KOPT-K1 (cell line): ENCODE results near the gene CYTH1.
A peak's percentile ranks its signal among the peaks of the same experiment; 100 is the strongest.

Experiments
- H3K27ac ChIP-seq: fragments of 200-600 bp; sonication (generic); 2 replicates; pipeline ENCODE4 v1.5.1; 2016; ENCODE audit warnings: antibody characterized with exemption, mild to moderate bottlenecking, low read depth, low read length; ENCODE audit not compliant: poor library complexity, severe bottlenecking
- H3K36me3 ChIP-seq: fragments of 200-600 bp; sonication (generic); 2 replicates; pipeline ENCODE4 v1.5.1; 2017; ENCODE audit warnings: antibody characterized with exemption, mild to moderate bottlenecking, low read length, moderate library complexity; ENCODE audit not compliant: insufficient read depth
- H3K9me3 ChIP-seq: fragments of 200-600 bp; sonication (generic); 2 replicates; pipeline ENCODE4 v1.5.1; 2017; ENCODE audit warnings: antibody characterized with exemption, low read length, mild to moderate bottlenecking; ENCODE audit not compliant: insufficient read depth, poor library complexity, severe bottlenecking

CYTH1 gene

DNA sequence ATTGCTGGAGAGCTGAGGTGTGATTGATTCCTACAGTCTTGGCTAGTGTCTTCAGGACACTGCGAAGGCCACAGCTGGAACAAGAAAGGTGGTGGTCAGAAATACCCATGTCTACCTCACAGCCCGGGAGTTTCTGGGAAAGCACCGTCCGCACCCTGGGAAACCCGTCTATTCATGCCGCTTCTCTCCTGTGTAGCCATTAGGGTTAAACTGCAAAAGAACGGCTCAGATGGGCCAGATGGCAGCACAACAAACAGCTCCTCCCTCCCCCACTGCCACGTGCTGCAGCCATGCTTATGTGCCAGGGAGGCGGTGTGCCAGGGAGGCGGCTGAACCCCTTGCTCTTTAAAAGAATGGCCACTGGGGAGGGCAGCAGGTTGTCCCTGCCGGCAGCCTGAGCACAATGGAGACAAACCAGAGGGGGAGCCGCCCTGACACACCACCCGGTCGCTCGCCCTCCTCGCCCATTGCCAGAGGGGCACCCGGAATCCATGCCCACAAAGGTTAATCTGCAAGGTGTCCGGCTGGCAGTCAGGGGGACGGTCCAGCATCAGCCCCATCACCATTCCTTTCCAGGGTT is 65.2 kb downstream of the CYTH1 start:
- H3K27ac ChIP-seq = peak overlapping the region; percentile 91

GRCh38 chr17:78716292-78716691 is 65.8 kb downstream of the CYTH1 start:
- Histone ChIP-seq H3K27ac (peak overlapping the region; percentile 91), H3K36me3 (no peaks in the 10 kb centered on the region), H3K9me3 (no peaks in the 10 kb centered on the region)

More for the DNA sequence above, 65.2 kb downstream of the CYTH1 start:
- no peaks in the 10 kb centered on the region for H3K9me3 ChIP-seq
- no peaks in the 10 kb centered on the region for H3K36me3 ChIP-seq

DNA sequence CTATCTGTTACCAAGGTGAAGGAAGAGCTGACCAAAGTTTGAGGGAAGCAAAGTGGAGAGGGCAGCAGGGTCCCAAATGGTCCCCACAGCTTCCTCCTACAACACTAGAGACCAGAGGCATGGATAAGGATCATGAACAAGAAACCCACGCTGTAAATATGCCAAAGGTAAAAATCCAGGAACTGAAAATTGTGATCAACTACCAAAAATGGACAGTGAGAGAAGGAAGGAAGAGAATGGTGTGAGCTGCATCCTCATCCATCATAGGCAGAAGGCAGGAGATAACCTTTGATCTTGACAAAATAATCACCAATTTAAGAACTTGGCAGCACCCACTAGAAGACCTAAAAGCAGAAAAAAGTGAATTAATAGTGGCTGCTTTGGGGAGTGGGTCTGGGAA is 66.2 kb downstream of the CYTH1 start:
- Histone ChIP-seq H3K9me3 (no peaks in the 10 kb centered on the region), H3K27ac (peak overlapping the region; percentile 91), H3K36me3 (no peaks in the 10 kb centered on the region)

DNA sequence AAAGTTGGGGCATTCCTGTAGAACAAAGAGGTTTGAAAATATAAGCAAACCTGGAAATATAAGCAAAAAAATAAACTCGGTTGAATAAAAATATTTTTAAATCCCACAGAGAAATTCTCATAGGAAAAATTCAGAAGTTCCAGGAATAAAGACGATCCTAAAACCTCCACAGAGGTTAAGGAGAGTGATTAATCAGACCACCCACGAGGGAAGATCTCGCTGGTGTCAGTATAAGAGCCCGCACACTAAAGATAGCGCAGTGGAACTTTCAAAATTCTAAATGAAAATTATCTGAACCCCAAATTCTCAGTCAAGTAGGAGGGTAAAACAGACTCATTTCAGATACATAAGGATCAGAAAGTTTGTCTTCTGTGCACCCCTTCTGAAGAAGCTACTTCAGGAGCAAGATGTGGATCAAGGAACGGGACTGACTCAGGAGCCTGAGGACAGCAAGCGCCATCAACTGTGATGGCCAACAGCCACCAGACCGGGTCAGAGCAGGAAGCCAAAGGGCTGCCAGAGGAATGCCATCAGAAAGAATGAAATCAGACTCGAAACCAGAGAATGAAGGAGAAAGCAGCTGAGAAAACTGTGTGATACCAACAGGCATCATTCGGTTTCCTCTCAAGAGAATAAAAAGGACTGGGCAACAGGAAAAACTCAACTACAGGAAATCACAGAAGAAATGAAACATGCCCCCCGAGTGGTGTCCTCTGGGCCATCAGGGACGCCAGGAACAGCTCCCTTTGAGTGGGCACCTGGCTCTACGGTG is 66.9 kb downstream of the CYTH1 start:
- H3K27ac ChIP-seq = peak overlapping the region; percentile 91
- no peaks in the 10 kb centered on the region for H3K36me3 ChIP-seq
- H3K9me3 ChIP-seq = no peaks in the 10 kb centered on the region

GRCh38 chr17:78714534-78714933 is 67.5 kb downstream of the CYTH1 start:
- Histone ChIP-seq H3K36me3 (no peaks in the 10 kb centered on the region), H3K27ac (peak overlapping the region; percentile 91), H3K9me3 (no peaks in the 10 kb centered on the region)

DNA sequence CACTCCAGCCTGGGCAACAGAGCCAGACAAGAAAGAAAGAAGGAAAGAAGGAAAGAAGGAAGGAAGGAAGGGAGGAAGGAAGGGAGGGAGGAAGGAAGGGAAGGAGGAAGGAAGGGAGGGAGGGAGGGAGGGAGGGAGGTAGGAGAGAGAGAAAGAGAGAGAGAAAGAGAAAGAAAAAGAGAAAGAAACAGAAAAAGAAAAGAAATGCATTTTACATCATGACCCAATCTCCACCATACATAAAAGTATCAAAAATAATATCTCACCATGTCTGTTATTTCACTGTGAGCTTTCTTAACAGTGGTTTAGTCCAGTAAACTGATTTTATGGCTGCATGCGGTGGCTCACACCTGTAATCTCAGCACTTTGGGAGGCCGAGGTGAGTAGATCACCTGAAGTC is 70.0 kb downstream of the CYTH1 start:
- H3K36me3 ChIP-seq = peaks cover 14% of the 10 kb centered on the region
- H3K27ac ChIP-seq = peak overlapping the region; percentile 42
- no peaks in the 10 kb centered on the region for H3K9me3 ChIP-seq

DNA sequence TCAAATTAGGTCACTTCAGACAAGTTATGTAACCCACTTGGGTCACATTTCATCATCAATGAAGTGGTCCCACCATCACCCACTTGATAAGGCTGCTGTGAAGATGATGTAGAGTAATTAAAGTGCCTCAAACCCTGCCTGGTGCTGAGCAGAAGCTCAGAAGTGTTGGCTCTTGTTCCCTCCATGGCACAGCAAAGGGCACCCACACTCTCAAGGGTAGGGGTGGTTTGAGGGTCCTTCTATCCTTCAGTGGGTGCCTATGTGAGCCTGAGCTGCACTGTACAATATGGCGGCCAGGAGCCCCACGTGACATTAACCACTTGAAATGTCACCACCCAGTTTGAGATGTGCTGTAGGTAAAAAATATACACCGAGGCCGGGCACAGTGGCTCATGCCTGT is 71.5 kb downstream of the CYTH1 start:
- H3K9me3 ChIP-seq = no peaks in the 10 kb centered on the region
- peaks cover 29% of the 10 kb centered on the region for H3K36me3 ChIP-seq
- H3K27ac ChIP-seq = peak overlapping the region; percentile 93

- H3K27ac ChIP-seq = peak overlapping the region; percentile 93
- H3K36me3 ChIP-seq = peaks cover 37% of the 10 kb centered on the region
- no peaks in the 10 kb centered on the region for H3K9me3 ChIP-seq
Measured at GRCh38 chr17:78709751-78710181, 72.3 kb downstream of the CYTH1 start.

DNA sequence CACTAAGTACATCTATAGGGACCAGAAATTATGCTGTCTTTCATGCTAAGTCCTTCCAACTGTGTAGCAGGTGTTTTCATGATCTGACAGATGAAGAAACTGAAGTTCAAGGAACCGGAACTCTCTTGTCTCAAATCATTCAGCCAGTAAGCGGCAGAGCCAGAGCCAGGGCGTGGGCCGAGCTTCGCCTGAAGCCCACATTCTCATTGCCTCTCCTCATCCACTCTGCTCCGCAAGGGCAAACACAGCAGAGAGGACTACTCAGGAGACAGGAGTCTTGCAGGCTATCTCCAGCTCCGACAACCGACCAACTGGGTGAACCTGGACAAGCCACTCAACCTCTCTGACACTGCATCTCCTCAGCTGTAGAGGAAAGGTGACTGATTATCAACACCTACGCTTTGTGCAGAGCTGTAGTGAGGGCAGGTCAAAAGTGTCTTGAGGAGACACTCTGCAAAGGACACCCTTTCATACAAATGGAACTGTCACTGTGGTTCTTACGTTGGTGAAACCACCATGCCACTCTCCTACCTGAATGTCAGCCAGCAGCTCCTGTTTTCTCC is 72.9 kb downstream of the CYTH1 start:
- H3K9me3 ChIP-seq = no peaks in the 10 kb centered on the region
- peak overlapping the region; percentile 93 for H3K27ac ChIP-seq
- peaks cover 43% of the 10 kb centered on the region for H3K36me3 ChIP-seq

- H3K9me3 ChIP-seq = no peaks in the 10 kb centered on the region
- H3K27ac ChIP-seq = peak overlapping the region; percentile 93
- H3K36me3 ChIP-seq = peaks cover 49% of the 10 kb centered on the region
Measured at GRCh38 chr17:78708510-78708973, 73.5 kb downstream of the CYTH1 start.

DNA sequence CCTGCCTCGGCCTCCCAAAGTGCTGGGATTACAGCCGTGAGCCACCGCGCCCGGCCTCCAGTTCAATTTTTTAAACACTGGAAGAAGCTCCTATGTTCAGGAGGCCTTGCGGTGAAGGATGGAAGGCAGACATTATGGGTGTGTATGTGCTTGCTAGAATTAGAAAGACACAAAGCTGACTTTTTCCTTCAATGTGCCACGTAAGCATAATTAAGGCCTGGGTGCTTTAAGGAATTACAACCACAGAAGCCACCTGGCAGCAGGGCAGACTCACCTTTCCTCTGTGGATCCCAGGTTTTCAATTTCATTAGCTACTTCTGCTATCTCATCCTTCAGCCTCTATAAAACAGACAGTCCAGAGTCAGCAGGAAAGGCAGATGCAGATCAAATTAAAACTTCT is 74.2 kb downstream of the CYTH1 start:
- H3K27ac ChIP-seq = peak overlapping the region; percentile 93

GRCh38 chr17:78707016-78707415 is 75.1 kb downstream of the CYTH1 start:
- Histone ChIP-seq H3K9me3 (no peaks in the 10 kb centered on the region), H3K36me3 (peaks cover 64% of the 10 kb centered on the region), H3K27ac (no peak overlapping the region)

More for the DNA sequence above, 74.2 kb downstream of the CYTH1 start:
- Histone ChIP-seq H3K36me3 (peaks cover 55% of the 10 kb centered on the region), H3K9me3 (no peaks in the 10 kb centered on the region)

DNA sequence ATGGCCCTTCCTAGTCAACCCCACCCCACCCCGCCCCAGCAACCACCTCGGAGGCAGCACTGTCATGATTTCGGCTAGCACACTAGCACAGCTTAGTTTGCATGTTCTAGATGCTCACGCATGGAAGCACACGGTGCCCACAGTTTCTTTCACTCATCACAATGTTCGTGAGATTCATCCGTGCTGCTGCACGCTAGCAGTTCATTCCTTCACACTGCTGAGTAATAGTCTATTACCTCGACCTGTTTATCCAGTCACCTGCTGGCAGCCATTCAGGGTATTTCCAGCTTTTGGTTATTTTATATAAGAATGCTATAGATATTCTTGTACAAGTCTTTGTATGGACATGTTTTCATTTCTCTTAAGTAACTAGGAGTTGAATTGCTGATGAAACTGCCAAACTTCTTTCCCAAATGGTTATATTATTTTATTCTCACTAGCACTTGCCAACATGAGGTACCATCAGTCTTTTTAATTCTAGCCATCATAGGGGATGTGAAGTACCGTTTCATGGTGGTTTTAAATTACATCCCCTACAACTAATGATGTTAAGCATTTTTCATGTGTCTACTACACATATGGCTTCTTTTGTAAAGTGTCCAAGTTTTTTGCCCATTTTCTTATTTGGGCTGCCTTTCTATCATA is 75.7 kb downstream of the CYTH1 start:
- Histone ChIP-seq H3K36me3 (peaks cover 70% of the 10 kb centered on the region), H3K27ac (no peak overlapping the region), H3K9me3 (no peaks in the 10 kb centered on the region)

DNA sequence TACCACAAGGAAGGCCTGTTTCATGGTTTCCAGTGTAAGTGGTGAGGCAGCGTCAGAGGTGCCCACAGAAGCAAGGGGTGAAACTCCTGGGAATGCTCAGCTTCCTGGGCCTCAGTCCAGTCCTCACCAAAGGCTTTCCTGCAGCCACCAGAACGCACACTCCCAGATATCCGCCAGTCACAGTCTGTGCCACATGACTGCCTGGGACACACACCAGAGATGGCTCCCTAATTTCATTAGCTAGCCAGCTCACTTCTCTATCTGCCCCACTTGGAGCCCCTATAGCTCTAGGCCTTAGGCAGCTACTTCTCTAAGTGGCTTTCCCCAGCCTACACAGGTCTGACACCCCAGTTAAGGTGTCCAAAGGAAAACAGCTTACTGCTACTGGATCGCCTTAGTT is 77.0 kb downstream of the CYTH1 start:
- Histone ChIP-seq H3K9me3 (no peaks in the 10 kb centered on the region), H3K36me3 (peaks cover 83% of the 10 kb centered on the region), H3K27ac (no peak overlapping the region)

- H3K27ac ChIP-seq = no peak overlapping the region
- peaks cover 88% of the 10 kb centered on the region for H3K36me3 ChIP-seq
- no peaks in the 10 kb centered on the region for H3K9me3 ChIP-seq
Measured at GRCh38 chr17:78704594-78704993, 77.5 kb downstream of the CYTH1 start.
